SH-SY5Y (cell line): ENCODE measurements around the gene PRM3.

ENCODE experiments used
- GATA2 ChIP-seq: IDR thresholded peaks from 2 replicates; pipeline ENCODE4 v1.6.1; 2011; ENCODE audit warnings: mild to moderate bottlenecking, low read depth, low read length
- GATA3 ChIP-seq: IDR thresholded peaks from 2 replicates; pipeline ENCODE4 v1.6.1; 2011; ENCODE audit warnings: low read depth, mild to moderate bottlenecking, low read length, moderate library complexity

DNA sequence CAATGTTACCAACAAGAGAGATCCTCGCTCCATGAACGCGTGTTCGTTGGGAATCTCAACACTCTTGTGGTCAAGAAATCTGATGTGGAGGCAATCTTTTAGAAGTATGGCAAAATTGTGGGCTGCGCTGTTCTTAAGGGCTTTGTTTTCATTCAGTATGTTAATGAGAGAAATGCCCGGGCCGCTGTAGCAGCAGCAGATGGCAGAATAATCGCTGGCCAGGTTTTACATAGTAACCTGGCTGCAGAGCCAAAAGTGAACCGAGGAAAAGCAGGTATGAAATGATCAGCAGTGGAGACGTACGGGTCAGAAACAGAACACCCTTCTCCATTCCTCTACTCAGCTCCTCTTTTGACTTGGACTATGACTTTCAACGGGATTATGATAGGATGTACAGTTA is 30.8 kb downstream of the PRM3 start:
- TF ChIP-seq GATA2 (no peak), GATA3 (no peak)
